Measurements from ENCODE around the gene TBPL1. TPM values are rescaled to one million over a fixed set of nuclear protein-coding genes. Genes with fewer than 3 reads are reported as not detected.

Gene TBPL1
- total RNA-seq, 1 experiment from 2014 or later = 40.9 TPM

GRCh38 chr6:134003542-134003951 is 50.5 kb downstream of the TBPL1 start:
- H3K27ac Mint-ChIP-seq (ENCODE audit: low read depth, unreplicated experiment) = no peak overlapping the region

GRCh38 chr6:134004714-134005113 is 51.7 kb downstream of the TBPL1 start:
- no peak for DNase-seq (ENCODE audit: unreplicated experiment)
- no peak overlapping the region for H3K27ac Mint-ChIP-seq (ENCODE audit: low read depth, unreplicated experiment)
- ChIA-PET CTCF (interaction anchor here (0.5 to 1.2 kb wide), 5 partner anchors 16 to 81 kb away, joined by 3 to 7 read pairs (median 3); no protein-coding TSS in a partner anchor), POLR2A (interaction anchor here (1.1 to 1.7 kb wide), 3 partner anchors 12 to 42 kb away, joined by 3 to 5 read pairs (median 4); no protein-coding TSS in a partner anchor)
- peaks cover 16% of the 10 kb centered on the region for H3K4me1 Mint-ChIP-seq (ENCODE audit: insufficient read depth, unreplicated experiment)
- BruUV-seq (replicated peaks) = no TSS peak
- H3K9me3 Mint-ChIP-seq (ENCODE audit: unreplicated experiment) = no peaks in the 10 kb centered on the region
- H3K27me3 Mint-ChIP-seq (ENCODE audit: insufficient read depth, unreplicated experiment) = peaks cover 13% of the 10 kb centered on the region
- H3K36me3 Mint-ChIP-seq (ENCODE audit: insufficient read depth, unreplicated experiment) = peaks cover 6% of the 10 kb centered on the region
- intact Hi-C loops (cut with micrococcal nuclease) = no loop called here
- H3K4me3 Mint-ChIP-seq (ENCODE audit: unreplicated experiment) = no peak overlapping the region
- TF ChIP-seq CTCF (IDR thresholded peaks at IDR 0.05; ENCODE audit: unreplicated experiment) = no peak

More at GRCh38 chr6:134003542-134003951, 50.5 kb downstream of the TBPL1 start:
- no TSS peak for BruUV-seq (replicated peaks)
- H3K9me3 Mint-ChIP-seq (ENCODE audit: unreplicated experiment) = no peaks in the 10 kb centered on the region
- ChIA-PET POLR2A (interaction anchor here (0.6 to 1.7 kb wide), 6 partner anchors 11 to 1590 kb away, joined by 3 to 8 read pairs (median 4); no protein-coding TSS in a partner anchor), CTCF (interaction anchor here (0.6 to 1.4 kb wide), 6 partner anchors 15 to 60 kb away, joined by 3 to 5 read pairs (median 4); no protein-coding TSS in a partner anchor)
- DNase-seq (ENCODE audit: unreplicated experiment) = no peak
- H3K36me3 Mint-ChIP-seq (ENCODE audit: insufficient read depth, unreplicated experiment) = peaks cover under 1% of the 10 kb centered on the region
- TF ChIP-seq CTCF (IDR thresholded peaks at IDR 0.05; ENCODE audit: unreplicated experiment) = no peak
- H3K27me3 Mint-ChIP-seq (ENCODE audit: insufficient read depth, unreplicated experiment) = peaks cover 13% of the 10 kb centered on the region
- no peak overlapping the region for H3K4me3 Mint-ChIP-seq (ENCODE audit: unreplicated experiment)
- H3K4me1 Mint-ChIP-seq (ENCODE audit: insufficient read depth, unreplicated experiment) = peaks cover 16% of the 10 kb centered on the region
- intact Hi-C loops (cut with micrococcal nuclease) = no loop called here

- POLR2A ChIA-PET = no interaction called here
- H3K4me3 Mint-ChIP-seq (ENCODE audit: unreplicated experiment) = no peak overlapping the region
Measured at GRCh38 chr6:134005800-134006199, 52.8 kb downstream of the TBPL1 start.

DNA sequence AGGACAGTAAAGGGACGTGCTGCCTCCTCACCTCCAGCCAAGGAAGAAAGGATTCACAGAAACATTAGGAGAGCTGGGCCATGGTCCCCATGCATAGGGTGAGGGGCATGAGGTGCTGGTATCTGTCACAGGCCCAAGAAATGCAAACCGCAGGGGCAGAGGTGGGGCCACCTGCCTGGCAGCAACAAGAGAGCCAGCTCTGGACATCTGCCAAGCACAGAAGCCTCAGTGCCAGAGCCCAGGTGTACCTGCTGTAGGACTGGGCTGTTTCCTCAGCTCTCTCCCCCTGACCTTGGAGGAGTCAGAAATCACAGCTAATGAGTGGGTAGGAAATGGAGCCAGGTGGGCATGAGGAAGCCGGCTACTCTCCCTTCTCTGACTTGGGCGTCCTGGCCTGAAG is 54.1 kb downstream of the TBPL1 start:
- POLR2A ChIA-PET = interaction anchor here (0.6 kb wide), 1 partner anchor 672 kb away, joined by 3 read pairs; no protein-coding TSS in a partner anchor
- CTCF ChIA-PET = interaction anchor here (0.5 to 0.6 kb wide), 3 partner anchors 19 to 156 kb away, joined by 3 to 4 read pairs (median 3); no protein-coding TSS in a partner anchor

More at GRCh38 chr6:134005800-134006199, 52.8 kb downstream of the TBPL1 start:
- no peak for DNase-seq (ENCODE audit: unreplicated experiment)
- Mint-ChIP-seq H3K27ac (ENCODE audit: low read depth, unreplicated experiment) (no peak overlapping the region), H3K9me3 (ENCODE audit: unreplicated experiment) (no peaks in the 10 kb centered on the region), H3K27me3 (ENCODE audit: insufficient read depth, unreplicated experiment) (peaks cover 13% of the 10 kb centered on the region), H3K4me1 (ENCODE audit: insufficient read depth, unreplicated experiment) (peaks cover 16% of the 10 kb centered on the region), H3K36me3 (ENCODE audit: insufficient read depth, unreplicated experiment) (peaks cover 6% of the 10 kb centered on the region)
- intact Hi-C loops (cut with micrococcal nuclease) = no loop called here
- TF ChIP-seq CTCF (IDR thresholded peaks at IDR 0.05; ENCODE audit: unreplicated experiment) = no peak
- BruUV-seq (replicated peaks) = no TSS peak
- CTCF ChIA-PET = interaction anchor here (0.6 kb wide), 1 partner anchor 28 kb away, joined by 4 read pairs; no protein-coding TSS in a partner anchor

More for the DNA sequence above, 54.1 kb downstream of the TBPL1 start:
- Mint-ChIP-seq H3K4me1 (ENCODE audit: insufficient read depth, unreplicated experiment) (peaks cover 16% of the 10 kb centered on the region), H3K27me3 (ENCODE audit: insufficient read depth, unreplicated experiment) (peaks cover 13% of the 10 kb centered on the region), H3K36me3 (ENCODE audit: insufficient read depth, unreplicated experiment) (peaks cover 6% of the 10 kb centered on the region), H3K4me3 (ENCODE audit: unreplicated experiment) (no peak overlapping the region), H3K27ac (ENCODE audit: low read depth, unreplicated experiment) (no peak overlapping the region), H3K9me3 (ENCODE audit: unreplicated experiment) (no peaks in the 10 kb centered on the region)
- BruUV-seq (replicated peaks) = no TSS peak
- intact Hi-C loops (cut with micrococcal nuclease) = no loop called here
- DNase-seq (ENCODE audit: unreplicated experiment) = peak; percentile 65
- no peak for TF ChIP-seq CTCF (IDR thresholded peaks at IDR 0.05; ENCODE audit: unreplicated experiment)

Measured in MCF 10A (cell line).